HT1080 (cell line): ENCODE results near the gene GNG4. TPM values are rescaled to one million over a fixed set of nuclear protein-coding genes. Genes with fewer than 3 reads are reported as not detected.
"Not testable (repeated sequence)": the region's sequence is repeated elsewhere in the genome, so short reads cannot be mapped to it uniquely, and the experiment has no call there.

ENCODE experiments used
- DNase-seq: peaks from one replicate; pipeline ENCODE4 v3.0.0-alpha.2; 2015; ENCODE audit warnings: low read depth
- total RNA-seq: library from RNA; depleted of rRNA; stranded (reverse); fragments of >200 nt; shearing (Covaris generic); gene quantifications from 2 replicates; pipeline ENCODE4 v1.2.3, GENCODE V29; 2014

Gene GNG4
- total RNA-seq, 1 experiment from 2014 or later: 2.0 TPM

DNA sequence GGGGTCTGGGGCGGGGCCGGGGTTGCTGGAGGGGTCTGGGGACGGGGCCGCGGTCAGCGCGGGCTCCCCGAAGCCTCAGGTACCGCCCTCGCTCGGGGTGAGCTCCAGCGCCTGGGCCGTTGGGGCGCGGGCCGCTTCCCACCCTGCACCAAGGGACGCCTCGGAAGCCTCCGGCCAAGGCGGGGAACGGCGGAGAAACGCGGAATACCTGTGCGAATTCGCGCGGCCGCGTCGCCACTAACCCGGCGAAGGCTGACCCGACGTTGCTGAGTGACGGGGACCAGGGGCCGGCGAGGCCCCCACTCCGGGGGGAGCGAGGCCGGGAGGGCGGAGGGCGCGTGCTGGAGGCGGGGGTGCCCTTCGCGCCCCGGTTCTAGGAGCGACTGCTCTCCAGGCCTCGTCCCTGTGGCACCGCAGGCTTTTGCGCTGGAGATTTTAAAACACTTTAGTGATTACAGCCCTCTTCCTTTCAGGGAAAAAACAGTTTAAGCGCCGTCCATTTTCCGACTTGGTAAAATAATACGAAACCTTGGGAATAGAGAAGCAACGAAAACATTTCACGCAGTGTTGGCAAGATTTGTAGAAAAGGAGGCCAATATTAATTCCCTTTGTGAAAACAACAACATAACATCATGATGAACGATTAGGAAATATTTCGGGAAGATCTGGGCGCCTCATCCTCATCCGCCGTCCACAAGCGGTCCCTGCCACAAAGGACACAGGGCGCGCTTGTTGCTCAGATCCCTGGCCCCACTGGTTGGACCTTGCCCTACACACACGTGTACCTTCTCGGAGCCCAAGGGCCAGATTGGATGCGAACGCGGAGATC is 971 bp upstream of the GNG4 start:
- no peak for DNase-seq

DNA sequence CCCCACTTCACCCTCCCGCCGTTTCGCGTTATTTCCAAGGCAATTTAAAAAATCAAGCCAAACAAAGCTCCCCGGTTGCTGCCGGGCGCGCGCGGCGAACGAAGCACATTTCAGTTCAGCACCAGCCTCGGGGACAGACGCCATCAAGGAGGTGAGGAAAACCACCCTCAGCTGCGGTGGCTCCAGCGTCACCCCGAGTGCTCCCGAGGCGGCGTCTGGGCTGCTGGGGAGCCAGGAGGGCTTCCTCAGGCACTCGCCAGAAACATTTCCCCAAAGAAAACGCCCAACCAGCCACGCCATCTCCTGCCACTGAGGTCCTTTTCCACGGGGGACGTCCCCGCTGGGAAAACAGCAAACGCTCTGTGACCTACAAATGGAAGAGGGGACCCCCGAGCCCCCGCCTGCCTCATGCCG is 623 bp downstream of the GNG4 start:
- DNase-seq: no peak

GRCh38 chr1:235648407-235648907 is 1.1 kb downstream of the GNG4 start:
- no peak for DNase-seq

DNA sequence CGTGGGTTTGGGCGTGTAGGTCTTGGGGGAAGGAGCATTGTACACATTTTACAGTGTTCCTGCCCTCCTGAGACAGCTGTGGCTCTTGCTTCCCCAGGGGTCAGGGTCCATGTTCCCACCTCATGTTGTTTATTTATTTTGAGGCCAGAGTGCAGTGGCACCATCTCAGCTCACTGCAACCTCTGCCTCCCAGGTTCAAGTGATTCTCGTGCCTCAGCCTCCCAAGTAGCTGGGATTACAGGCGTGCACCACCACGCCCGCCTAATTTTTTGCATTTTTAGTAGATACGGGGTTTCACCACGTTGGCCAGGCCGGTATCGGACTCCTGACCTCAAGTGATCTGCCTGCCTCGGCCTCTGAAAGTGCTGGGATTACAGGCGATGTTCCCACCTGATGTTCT is 2.0 kb downstream of the GNG4 start:
- not testable (repeated sequence) for DNase-seq

DNA sequence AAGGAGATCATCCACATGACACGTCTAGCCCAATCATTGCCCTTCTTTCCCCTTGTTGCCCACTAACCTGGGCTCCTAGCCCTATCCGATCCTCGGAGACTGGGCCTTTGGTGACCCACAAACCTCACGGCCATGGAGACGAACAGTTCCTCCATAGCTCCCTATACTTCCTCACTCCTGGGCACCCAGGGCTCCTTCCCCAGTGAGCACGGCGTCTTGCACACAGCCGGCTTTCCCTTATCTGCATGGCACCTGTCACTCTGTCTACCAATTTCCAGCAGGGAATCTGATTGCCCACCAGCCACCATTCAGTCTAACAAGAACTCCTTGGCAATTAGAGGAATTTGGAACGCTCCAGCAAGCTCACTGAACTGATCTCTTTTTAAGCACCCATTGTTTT is 3.1 kb downstream of the GNG4 start:
- DNase-seq: no peak

DNA sequence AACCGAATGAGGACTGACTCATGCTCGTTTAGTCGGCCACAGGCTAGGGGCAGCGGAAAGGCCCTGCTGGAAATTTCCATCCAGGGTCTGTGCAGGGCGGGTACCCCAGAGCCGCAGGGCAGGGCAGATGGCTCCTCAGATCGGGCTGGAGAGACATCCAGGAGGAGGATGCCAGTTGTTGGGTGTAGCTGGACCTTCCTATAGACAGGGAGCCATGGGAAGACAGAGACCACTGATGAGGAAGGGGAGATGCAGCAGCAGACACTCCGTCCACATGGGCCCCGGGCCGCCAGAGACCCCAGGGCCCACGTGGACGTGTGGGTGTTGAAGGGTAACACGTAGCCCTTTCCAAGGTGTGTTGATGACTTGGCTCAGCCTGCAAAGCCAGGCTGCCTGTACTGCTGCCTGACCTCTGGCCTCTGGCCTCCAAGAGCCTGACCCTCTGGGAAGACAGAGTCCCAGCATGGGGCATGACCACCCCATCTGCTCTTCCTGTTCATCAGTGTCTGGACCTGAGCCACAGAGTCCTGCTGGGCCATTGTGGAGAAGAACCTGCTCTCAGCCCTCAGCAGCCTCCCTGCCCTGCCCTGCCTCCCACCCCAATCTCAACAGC is 4.8 kb downstream of the GNG4 start:
- DNase-seq: no peak

- DNase-seq: no peak
These were observed 5.5 kb downstream of the GNG4 start for GRCh38 chr1:235643837-235644692.

DNA sequence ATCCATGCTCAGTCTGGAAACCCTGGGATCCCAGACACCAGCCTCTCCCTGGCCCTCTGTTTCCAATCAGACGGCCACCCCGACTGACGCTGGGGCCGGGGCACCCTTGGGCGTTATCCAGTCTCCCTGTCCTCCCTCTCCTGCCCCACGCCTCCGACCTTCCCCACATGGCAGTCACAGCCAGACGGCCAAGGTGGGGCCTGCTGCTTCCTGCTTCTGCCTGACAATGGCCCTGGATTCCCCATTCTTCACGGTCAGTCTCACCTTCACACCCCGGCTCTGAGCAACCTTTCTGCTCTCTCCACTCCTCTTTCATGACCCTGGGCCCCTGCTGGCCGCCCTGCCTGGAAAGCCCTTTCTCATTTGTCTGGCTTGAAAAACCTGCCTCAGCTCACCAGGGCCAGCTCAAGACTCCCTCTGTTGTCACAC is 6.6 kb downstream of the GNG4 start:
- DNase-seq: no peak

GRCh38 chr1:235642011-235642942 is 7.3 kb downstream of the GNG4 start:
- DNase-seq: peak; percentile 43

DNA sequence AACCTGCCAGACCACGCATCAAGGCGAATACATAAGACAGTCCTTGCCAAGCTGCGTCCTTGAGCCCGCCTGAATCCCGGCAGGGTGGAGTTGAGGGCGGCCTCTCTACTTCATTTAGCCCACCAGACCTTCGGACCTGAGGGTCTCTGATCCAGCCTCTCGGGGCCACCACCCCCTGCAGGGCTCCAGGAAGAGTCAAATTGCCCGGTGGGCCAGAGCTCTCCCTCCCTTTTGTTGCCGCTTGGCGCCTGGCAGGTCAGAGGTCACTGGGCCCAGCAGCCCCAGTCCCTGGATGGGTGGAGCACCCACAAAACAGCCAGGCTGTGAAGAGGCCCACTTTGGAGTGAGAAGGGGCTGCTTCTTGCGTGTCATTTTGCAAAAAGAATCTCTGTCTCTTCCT is 9.0 kb downstream of the GNG4 start:
- no peak for DNase-seq

DNA sequence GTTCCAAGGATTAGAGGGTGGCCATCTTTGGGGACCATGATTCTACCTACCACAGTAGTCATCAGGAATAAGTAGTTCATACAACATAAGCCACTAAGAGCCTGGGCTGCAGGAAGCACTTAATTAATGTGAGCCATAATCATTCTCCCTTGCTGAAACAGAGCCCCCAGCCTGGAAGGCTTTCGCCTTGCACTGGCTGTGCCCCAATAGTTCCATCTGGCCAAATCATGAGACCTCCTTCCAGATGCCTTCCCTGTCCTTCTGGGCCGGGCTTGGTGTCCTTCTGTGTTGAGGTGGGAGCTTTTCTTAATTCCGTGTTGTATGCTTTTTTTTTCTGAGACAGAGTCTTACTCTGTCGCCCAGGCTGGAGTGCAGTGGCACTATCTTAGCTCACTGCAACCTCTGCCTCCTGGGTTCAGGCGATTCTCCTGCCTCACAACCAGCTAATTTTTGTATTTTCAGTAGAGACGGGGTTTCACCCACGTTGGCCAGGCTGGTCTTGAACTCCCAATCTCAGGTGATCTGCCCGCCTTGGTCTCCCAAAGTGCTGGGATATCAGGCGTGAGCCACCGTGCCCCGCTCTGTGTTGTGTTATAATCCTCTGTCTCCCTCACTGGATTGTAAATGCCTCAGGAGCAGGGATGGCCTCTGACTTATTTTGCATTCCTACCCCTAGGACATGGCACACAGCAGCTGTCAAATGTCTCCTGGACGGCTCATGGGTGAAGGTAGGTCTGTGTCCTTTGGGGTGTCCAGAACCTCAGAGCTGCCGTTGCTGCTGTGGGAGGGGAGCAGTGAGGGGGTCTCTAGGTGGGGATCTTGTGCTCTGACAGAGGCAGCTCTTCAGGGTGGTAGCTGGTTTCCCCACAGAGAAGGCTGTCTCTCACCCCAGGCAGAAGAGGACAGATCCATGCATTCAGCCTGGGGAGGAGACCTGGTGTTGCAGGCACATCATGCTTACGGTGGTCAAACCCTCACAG is 10.1 kb downstream of the GNG4 start:
- no peak for DNase-seq

- not testable (repeated sequence) for DNase-seq
These were observed 11.0 kb downstream of the GNG4 start for GRCh38 chr1:235638612-235639011.

DNA sequence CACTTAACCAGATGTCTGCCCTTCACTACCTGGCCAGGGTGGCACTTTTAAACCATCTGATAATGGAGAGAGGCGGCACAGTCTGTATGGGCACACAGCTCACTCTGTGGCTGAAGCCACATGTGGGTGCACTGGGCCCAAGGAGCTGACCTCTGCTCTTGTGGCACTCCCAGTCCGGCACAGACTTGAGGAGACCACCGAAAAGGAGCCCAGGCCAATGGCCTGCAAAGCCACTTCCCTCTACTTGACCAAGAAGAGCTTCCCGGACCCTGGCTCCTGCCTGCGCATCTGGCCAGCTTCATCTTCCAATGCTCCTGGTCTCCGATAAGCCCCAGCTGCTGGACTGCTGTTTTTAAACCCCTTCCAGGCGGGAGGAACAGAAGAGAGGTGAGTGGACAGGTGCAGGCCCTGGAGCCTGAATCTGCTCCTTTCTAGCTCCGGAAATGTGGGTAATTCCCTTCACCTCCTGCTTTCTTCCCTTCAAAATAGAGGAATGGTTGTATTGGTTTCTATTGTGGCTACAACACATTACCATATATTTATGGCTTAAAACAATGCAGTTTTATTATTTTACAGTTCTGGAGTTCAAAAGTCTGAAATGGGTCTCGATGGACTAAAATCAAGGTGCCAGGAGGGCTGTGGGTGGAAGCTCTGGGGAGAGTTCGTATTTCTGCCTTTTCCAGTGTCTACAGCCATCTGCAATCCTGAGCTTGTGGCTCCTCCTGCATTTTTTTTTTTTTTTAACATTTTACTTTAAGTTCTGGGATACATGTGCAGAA is 11.6 kb downstream of the GNG4 start:
- no peak for DNase-seq

DNA sequence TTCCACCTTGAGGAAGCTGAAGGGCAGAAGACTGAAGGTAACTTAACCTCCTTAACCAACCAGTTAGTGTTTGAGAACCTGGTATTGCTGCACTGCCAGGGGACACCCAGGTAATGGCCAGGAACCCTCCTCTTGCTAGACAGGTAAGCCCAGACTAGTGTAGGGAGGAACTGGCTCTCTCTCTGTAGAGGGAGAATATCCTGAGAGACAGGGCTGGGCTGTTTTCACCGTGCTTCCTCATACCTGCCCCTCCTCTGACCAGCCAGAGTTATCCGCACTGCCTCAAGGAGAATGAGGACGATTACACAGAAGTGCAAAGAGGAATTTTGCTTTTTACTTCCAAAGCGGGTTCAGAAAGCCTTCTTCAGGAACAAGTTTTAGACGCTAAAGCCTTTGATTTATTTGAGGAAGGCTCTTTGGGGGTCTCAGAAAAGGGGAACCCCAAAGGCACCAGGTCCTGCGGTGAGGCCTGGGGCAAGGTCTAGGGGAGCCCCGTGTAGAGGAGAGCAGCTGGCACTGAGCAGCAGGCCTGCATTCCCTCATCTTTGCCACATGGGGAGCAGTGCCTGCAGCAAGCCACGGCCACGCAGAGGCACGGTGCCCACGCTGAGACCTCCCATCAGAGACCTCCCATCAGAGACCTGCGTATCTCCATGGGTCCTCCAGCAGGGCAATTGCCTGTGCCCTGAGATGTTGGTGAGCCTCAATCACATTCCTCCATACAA is 13.5 kb downstream of the GNG4 start:
- no peak for DNase-seq

DNA sequence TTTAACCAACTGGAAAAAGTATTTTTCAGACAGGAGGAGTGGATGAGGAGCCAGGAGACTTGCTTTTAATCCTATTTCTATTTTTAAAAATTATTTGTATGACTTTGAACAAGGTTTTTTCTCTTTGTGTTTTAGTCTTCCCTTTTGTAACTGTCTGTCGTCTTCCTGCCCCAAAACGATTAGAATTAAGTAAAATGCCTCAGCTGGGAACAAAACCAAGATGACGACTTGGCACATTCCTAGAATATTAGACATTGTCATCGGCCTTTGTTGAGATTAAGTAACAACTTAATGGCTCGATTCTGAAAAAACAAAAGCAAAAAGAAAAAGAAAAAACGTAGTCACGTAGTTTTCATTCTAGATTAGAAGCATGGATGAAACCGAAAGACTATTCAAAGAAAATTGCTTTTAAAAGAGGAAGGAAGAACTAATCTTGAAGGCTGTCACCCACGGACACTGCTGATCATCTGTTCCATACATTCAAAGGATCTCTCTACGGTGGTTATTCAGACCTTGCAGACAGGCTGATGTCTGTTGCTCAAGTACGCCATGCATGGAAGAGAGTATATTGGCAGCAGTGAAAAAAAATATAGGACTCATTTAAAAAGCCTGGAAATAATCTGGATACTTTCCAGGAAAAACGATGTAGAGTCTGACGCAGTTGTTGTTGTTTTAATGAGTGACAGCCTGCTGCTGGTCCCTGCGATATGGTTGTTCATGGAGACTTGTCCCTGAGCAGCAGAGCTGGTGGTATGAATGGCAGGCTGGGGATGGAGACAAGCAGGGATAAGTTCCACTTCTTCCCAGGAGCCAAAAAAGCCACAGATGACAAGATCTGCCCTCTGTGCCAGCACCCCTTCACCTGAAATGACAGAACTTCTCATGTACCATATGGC is 16.8 kb downstream of the GNG4 start:
- peak; percentile 45 for DNase-seq

DNA sequence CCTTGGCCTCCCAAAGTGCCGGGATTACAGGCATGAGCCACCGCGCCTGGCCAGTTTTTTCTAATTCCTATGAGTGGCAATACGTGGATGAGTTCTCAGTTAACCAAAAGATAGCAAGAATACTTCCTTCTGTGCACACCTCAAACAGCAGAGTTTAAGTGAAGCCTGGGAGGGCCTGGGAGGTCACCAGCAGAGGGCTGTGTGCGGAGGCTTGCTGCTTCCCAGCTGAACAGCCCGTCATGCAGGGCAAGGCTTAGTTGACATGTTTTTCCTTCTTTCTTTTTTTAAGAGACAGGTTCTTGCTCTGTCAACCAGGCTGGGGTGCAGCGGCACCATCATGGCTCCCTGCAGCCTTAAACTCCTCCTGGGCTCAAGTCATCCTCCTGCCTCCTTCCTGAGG is 17.8 kb downstream of the GNG4 start:
- no peak for DNase-seq
